Gastrocnemius medialis (tissue), 4 donors: ENCODE results near the gene LRRN2.

Experiments
- POLR2A ChIP-seq, 2 donors: fragments of 450-650 bp; IDR thresholded peaks; one replicate each; pipeline ENCODE4 v1.6.1; 2017; ENCODE audit warnings: antibody characterized with exemption in 2 of 2, mild to moderate bottlenecking in 2 of 2, moderate library complexity in 2 of 2
- TF ChIP-seq, protein P1 (sequence below), 5 experiments: fragments of 450-650 bp in 3 of 5; fragments of 200-600 bp in 2 of 5; sonication (generic) in 2 of 5; IDR thresholded peaks in 4 of 5; conservative IDR thresholded peaks in 1 of 5; 1 replicate in 4 of 5; 2 replicates in 1 of 5; pipeline ENCODE4 v1.5.1; 2016 to 2019; ENCODE audit warnings: antibody characterized with exemption in 5 of 5, mild to moderate bottlenecking in 3 of 5, moderate library complexity in 3 of 5

- TF ChIP-seq, protein P1, sequence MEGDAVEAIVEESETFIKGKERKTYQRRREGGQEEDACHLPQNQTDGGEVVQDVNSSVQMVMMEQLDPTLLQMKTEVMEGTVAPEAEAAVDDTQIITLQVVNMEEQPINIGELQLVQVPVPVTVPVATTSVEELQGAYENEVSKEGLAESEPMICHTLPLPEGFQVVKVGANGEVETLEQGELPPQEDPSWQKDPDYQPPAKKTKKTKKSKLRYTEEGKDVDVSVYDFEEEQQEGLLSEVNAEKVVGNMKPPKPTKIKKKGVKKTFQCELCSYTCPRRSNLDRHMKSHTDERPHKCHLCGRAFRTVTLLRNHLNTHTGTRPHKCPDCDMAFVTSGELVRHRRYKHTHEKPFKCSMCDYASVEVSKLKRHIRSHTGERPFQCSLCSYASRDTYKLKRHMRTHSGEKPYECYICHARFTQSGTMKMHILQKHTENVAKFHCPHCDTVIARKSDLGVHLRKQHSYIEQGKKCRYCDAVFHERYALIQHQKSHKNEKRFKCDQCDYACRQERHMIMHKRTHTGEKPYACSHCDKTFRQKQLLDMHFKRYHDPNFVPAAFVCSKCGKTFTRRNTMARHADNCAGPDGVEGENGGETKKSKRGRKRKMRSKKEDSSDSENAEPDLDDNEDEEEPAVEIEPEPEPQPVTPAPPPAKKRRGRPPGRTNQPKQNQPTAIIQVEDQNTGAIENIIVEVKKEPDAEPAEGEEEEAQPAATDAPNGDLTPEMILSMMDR (IDR thresholded peaks at IDR 0.05 in 4 of 5, conservative IDR thresholded peaks at IDR 0.05 in 1 of 5): no peak
- TF ChIP-seq POLR2A (IDR thresholded peaks at IDR 0.05): no peak
Measured at GRCh38 chr1:204624631-204625216, 60.8 kb downstream of the LRRN2 start.
